CD4-positive, alpha-beta T cell treated with Interleukin-6 for 4 hours (primary cell): ENCODE measurements around the gene ZBTB49.

Experiments used
- DNase-seq: peaks from one replicate; pipeline ENCODE4 v3.0.0-alpha.2; 2020; ENCODE audit warnings: mixed read lengths

The ZBTB49 gene

GRCh38 chr4:4284827-4285618 is 5.0 kb upstream of the ZBTB49 start:
- DNase-seq = no peak

DNA sequence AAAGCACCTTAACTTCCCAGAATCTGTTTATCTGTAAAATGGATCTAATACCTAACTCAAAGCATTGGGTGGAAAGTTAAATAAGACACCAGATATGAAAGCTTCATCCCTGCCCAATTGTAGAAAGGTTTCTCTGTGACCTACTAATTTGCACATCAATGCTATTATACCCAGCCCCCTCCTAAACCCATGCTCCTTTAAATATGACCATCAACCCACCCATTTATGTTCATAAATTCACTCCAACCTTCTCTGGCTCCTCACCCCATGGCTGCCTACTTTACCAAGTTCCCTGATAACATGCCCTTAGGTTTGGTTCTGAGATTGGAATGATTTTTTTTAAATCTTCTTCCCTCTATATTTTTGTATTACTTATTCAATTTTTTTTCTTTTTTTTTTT is 2.0 kb upstream of the ZBTB49 start:
- no peak for DNase-seq

DNA sequence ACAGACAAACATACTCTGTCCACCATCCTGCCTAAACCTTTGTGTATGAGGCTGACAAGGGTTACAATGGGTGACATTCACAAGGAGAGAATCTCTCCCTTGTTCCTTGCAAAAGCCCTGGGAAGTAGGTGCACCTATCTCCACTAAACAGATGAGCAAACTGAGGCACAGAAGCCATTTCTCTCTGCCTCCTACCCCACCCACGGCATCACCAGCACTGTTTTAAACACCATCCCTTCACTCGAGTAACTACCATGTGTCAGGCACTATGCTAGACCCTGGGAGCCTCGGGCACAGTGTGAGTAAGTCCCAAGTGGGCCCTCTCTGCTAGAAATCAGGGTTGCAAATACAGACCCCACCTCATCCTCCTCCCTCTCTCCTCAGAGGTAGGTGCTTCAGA is 996 bp upstream of the ZBTB49 start:
- DNase-seq = no peak

DNA sequence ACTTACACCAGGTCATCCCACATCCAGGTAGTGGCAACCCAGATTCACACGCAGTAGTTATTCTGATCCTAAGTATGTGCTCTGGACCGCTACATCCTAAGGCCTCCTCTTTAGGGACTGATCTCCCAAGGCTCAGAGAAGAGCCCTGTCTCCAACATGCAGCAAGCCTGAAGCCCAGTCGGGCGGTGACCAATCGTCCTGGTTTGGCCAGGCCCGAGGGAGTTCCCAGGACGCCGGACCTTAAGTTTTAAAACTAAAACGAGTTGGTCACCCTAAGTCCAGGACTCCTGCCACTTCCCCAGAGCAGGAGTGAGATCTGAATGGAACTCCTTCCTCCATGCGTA is 482 bp upstream of the ZBTB49 start:
- no peak for DNase-seq

DNA sequence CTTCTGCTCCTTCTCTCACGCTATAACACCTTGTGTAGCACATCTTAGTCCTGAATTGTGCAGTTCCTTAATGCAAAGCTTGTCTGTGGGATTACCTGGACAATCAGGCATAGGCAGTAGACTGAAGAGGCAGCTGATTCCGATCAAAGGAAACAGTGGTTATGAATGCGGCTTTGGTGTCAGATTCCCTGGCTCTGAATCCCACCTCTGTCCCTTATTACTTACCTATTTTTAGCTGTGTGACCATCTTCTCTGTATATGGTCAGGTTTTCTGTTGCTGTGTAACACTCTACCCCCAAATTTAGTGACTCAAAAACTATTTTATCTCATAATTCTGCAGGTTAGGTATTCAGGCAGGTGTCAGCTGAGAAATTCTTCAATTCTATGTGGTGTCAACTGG is 3.2 kb downstream of the ZBTB49 start:
- DNase-seq = no peak

- no peak for DNase-seq
Measured at GRCh38 chr4:4296283-4296846, 6.3 kb downstream of the ZBTB49 start.

- no peak for DNase-seq
Measured at GRCh38 chr4:4299006-4299405, 9.0 kb downstream of the ZBTB49 start.

- DNase-seq = no peak
Measured at GRCh38 chr4:4302001-4302400, 11.9 kb downstream of the ZBTB49 start.

DNA sequence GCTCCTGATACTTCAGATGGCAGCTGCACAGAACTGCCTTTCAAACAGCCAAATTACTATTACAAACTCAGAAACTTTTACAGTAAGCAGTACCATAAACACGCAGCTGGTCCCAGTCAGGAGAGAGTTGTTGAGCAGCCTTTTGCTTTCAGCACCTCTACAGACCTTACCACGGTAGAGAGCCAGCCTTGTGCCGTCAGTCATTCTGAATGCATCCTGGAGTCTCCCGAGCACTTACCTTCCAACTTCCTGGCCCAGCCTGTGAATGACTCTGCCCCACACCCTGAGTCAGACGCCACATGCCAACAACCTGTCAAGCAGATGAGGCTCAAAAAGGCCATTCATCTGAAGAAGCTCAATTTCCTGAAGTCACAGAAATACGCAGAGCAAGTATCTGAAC is 12.4 kb downstream of the ZBTB49 start:
- no peak for DNase-seq

- DNase-seq = no peak
Measured at GRCh38 chr4:4306920-4307319, 16.9 kb downstream of the ZBTB49 start.

GRCh38 chr4:4308800-4309441 is 18.9 kb downstream of the ZBTB49 start:
- no peak for DNase-seq

DNA sequence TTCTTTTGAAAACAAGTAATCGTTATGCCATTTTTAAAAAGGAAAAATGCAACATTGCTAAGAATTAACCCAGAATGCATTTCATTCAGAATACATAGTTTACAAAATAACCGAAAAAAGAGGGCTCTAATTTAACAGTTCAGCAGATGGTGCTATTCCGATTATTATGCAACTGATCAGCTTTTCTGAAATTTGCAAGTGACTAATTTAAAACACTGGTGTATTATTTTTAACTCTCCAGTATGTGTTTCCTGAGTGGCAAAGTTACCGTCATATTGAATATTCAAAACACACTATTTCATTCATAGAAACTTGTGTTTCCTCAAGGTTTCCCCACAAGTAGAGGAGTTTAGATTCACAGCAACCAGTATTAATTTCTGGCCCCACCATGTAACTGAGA is 21.1 kb downstream of the ZBTB49 start:
- no peak for DNase-seq

- DNase-seq = no peak
Measured at GRCh38 chr4:4315461-4316149, 25.6 kb downstream of the ZBTB49 start.

- DNase-seq = no peak
Measured at GRCh38 chr4:4316150-4316495, 26.1 kb downstream of the ZBTB49 start.

DNA sequence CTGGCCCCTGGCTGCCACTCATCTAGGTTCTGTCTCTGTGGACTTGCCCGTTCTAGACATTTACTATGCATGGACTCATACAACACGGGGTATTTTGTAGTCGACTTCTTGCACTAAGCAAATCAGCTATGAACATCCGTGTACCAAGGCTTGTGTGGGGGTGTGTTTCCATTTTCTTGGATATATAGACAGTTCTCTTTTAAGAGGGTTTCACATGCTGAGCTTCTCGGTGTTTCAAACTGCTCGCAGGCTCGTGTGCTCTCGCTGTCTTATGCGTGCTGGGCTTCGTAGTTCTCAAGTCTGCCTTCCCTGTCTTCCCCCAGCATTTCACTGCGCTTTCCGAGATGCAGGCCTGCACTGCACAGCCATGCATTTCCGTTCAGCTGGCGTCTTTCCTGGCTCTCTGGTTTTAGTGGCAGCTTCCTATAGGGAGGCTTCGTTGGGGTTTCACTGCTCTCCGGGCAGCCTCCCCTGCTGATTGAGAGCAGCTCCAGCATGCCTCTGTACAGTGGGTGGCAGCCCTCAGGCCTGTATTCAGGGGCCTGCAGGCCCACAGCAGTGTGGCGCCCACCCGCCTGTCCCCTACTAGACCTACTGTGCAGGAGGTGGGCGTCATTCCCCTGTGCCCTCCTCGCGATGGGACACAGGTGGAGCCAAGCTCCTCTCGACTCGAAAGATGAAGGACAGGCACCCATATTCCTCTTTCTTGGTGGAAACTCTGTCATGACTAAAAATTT is 27.6 kb downstream of the ZBTB49 start:
- DNase-seq = no peak

- no peak for DNase-seq
Measured at GRCh38 chr4:4320528-4320927, 30.5 kb downstream of the ZBTB49 start.

GRCh38 chr4:4320951-4321714 is 31.1 kb downstream of the ZBTB49 start:
- DNase-seq = no peak

- DNase-seq = no peak
Measured at GRCh38 chr4:4321951-4322688, 32.1 kb downstream of the ZBTB49 start.

DNA sequence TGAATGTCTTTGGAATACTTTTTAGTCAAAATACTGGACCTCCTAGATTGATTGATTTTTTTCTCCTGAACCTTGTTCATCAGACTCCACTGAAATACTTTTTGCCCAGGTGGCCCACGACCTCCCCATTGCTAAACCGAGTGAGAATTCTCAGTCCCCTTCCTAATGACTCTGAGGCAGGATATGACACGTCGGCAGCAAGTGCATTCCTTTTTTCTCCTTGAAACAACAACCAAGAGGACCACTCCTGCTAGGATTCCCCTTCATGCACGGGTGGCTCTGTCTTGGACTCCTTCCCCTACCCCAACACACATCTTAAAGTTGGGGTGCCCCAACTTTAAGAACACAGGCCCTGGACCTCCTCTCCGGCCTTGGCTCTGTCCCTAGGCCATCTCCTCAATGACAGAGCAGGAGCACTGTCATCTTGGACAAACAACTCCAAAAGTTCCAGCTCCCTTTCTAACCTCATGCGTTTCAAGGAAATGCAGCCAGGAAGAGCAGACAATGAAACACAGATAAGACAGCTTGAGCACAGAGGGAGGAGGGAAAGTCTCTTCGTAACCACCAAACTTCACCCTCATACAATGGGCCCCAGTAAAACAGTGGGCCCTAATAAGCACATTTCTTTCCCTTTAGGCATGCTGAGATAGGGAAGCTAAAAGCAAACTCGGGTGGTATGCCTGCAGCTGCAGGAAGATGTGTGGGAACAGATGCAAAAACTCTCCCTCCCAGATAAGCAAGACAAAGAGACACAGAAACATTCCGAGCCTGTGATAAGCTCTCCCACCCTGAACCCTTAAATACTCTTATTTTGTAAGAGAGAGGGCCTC is 33.9 kb downstream of the ZBTB49 start:
- DNase-seq = no peak

GRCh38 chr4:4325321-4325720 is 35.3 kb downstream of the ZBTB49 start:
- no peak for DNase-seq

DNA sequence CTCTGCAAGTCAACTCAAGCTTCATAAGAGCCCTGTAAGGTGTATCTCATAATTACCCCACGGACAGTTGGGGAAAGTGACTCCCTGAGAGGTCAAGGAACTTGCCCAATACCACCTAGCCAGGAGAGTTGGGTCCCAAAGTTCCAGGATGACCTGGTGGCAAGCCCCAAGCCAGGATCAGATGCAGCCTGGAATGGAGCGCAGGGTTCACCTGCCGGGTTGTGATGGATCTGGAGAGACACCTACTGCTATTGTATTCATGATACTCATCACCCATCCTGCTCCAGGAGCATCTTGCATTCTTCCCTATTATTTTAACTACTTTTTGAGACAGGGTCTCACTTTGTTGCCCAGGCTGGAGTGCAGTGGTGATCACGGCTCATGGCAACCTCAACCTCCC is 36.1 kb downstream of the ZBTB49 start:
- no peak for DNase-seq
